Stimulated activated CD4-positive, alpha-beta T cell treated with anti-CD3 and anti-CD28 coated beads, Interleukin-12 subunit alpha, Interleukin-12 subunit beta, amount 100 ng/mL, for 48 hours (primary cell): ENCODE measurements around the gene WASHC4.
"Not testable (repeated sequence)": the region's sequence is repeated elsewhere in the genome, so short reads cannot be mapped to it uniquely, and the experiment has no call there.

Experiments
- DNase-seq, 3 donors: peaks; one replicate each; pipeline ENCODE4 v3.0.0-alpha.2; 2020; ENCODE audit warnings: low read depth in 2 of 3, low spot score in 1 of 3

The WASHC4 gene

DNA sequence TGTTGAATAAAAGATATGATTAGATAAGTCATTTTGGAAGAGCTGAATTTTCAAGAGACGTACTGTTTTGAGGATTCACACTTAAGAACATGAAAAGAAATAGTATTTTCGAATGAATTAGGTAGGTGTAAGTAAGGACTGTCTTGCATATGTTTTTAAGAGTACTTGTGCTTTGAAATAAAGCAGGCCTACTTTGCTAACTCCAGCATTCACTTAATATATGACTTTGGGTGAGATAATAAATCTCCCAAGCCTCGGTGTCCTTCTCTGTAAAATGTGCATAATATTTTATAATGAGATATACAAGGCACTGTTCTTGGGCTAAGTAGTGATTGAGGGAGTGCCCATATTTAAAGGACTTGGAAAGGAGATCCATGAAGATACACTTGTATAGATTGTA lies 54.6 kb downstream of the WASHC4 start:
- no peak for DNase-seq

DNA sequence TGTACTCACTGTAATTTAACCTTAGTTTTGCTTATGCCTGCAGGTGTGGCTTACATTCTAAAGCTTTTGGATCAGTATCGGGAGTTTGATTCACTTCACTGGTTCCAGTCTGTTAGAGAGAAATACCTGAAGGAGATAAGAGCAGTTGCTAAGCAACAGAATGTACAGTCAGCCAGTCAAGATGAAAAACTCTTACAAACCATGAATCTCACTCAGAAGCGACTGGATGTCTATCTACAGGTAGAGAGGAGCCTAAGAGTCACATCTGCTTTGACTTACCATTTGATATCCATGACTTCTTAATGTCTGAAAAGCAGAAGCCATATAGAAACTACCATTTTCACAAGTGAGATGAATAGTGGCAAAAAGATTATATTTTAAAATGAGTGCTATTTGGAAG lies 56.5 kb downstream of the WASHC4 start:
- no peak for DNase-seq

DNA sequence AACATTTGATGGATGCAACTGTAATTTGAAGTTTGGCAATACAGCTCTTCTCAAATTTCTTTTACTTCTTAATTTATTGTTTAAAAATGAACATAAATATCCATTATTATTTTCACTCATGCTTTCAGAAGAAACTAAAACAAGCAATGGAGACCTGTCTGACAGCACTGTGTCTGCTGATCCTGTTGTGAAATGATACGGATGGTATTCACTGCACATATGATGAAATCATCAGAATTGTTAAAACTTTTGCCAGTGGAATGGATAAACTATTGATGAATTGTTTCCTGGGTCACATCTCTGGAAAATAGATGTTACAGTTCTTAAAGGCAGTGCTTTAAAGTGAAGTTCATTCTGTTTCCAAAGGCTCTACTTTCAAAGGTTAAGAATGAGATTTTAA lies 59.2 kb downstream of the WASHC4 start:
- DNase-seq = no peak

DNA sequence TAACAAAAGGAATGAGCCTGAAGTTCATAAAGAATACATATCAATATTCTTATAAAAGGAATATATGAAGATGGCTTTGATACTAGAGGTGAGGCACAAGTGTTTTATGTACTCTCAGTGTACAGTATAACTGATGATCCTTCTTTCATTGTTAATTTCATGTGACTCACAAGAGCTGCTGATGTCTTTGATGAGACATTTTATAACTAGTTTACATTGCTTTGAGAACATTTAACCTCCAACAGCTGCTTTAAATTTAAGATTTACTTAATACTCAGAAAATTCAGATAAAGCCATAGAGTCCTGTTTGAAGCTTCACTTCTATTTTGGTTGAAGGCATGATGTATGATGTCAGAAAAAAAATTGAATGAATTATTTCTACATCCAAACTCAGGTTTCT lies 59.8 kb downstream of the WASHC4 start:
- no peak for DNase-seq

DNA sequence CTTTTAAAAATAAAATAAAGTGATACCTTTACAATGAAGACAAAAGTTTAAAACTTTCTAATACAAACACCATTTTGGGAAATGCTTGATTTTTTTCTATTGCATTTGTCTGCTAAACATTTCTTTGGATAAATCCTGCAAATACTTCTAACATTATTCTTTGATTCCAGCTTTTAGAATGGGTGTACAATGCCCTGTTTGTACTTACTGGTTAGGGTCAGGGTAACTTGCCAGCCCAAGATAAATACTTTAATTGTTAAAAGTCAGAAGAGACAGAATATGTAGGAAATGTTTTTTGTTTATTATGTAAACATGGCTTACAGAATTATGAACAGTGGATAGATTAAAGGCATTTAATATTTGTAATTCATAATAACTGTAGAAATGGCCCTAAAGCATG lies 60.5 kb downstream of the WASHC4 start:
- no peak for DNase-seq

DNA sequence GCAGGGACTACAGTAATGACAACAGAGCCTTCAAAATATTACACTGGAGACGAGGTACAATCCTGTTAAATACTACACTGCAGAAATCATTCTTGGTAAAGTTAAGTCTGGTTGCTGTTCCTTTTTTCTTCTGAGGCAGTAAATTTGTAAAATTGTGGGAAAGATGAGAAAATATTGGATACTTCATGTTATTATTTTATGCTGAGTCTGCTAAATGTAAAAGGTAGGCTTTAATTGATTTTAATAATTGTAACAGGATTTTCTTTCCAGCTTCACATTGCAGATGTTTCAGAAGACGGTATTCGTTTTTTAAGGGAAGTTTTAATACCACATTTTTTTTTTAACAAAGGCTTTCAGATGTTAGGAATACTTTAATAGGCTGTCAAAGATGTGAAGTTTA lies 62.6 kb downstream of the WASHC4 start:
- DNase-seq = no peak

DNA sequence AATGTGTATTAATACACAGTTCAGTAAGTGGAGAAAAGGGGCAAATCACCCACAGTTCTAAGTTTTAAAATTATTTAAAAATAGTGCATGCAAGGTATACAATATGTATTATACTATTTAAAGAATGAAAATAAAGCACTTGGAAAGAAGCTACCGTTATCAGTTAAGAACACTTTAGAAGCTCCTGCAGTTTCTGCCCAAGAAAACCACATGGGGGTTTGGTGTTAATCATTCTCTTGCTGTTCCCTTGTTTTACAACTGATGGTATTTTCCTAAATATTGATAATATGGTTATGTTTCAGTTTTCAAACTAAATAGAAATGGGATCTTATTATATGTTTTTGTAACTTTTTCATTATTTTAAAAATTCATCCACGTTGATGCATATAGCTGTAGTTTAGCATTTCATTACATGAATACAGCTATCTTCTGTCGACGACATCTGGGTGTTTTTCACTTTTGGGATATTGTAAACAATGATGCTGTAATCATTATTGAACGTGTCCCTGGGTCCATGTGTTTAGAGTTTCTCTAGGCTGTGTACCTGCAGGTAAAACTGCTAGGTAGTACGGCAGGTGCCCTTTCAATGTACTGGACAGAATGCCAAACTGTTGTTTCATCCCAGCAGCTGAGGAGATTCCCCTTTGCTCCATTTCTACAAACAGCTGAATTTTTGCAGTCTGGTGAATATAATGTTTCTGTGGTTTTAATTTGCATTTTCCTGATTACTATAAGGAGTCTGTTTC lies 64.3 kb downstream of the WASHC4 start:
- DNase-seq = no peak

DNA sequence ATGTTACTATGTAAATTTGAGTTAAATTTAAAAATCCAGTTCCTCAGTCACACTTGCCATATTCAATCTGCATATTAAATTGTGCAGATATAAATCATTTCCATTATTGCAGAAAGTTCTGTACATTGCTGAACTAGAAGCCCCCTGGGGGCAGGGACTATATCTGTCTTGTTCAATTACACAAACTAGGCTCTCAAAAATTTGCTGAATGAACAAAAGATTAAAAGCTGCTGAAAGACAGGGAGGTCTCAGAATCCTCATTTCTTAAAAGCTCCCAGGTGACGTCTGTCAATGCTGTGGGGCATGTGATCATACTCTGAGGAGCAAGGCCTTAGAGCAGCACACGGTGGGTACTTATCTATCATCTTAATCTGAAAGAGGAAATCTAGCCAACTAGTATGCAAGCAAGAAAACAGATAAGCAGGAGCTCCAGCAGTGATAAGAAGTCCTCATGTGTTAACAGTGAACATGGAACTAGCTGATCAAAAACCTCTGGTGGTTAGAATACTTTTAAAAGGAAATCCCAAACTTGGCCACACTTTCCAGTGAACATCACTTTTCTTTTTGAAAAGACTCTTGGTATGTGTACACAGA lies 68.0 kb downstream of the WASHC4 start:
- no peak for DNase-seq

DNA sequence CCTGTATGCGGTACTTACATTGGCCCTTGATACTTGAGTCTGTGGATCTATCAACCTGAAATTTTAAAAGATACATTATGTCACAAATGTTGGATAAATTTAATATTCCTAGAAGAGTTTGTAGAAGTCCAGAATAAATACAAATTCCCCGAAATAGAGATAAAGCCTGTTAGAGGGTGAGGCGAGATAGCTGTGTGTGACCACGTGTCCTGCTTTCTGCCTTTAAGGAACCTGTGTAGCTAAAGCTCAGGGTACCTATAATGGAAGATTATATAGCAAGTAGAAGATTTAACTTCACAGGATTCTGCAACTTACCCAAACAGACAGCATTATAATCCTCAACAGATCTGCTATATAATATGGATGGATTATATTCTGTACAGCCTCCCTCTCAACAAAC lies 69.7 kb downstream of the WASHC4 start:
- DNase-seq = no peak

DNA sequence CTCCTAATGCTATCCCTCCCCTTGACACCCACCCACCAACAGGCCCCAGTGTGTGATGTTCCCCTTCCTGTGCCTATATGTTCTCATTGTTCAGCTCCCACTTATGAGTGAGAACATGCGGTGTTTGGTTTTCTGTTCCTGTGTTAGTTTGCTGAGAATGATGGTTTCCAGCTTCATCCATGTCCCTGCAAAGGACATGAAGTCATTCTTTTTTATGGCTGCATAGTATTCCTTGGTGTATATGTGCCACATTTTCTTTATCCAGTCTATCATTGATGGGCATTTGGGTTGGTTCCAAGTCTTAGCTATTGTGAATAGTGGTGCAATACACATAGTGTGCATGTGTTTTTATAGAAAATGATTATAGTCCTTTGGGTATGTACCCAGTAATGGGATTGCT lies 71.6 kb downstream of the WASHC4 start:
- not testable (repeated sequence) for DNase-seq

DNA sequence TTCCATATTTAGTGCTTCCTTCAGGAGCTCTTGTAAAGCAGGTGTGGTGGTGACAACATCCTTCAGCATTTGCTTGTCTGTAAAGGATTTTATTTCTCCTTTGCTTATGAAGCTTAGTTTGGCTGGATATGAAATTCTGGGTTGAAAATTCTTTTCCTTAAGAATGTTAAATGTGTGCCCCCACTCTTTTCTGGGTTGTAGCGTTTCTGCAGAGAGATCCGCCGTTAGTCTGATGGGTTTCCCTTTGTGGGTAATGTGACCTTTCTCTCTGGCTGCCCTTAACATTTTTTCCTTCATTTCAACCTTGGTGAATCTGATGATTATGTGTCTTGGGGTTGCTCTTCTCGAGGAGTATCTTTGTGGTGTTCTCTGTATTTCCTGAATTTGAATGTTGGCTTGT lies 75.9 kb downstream of the WASHC4 start:
- not testable (repeated sequence) for DNase-seq

DNA sequence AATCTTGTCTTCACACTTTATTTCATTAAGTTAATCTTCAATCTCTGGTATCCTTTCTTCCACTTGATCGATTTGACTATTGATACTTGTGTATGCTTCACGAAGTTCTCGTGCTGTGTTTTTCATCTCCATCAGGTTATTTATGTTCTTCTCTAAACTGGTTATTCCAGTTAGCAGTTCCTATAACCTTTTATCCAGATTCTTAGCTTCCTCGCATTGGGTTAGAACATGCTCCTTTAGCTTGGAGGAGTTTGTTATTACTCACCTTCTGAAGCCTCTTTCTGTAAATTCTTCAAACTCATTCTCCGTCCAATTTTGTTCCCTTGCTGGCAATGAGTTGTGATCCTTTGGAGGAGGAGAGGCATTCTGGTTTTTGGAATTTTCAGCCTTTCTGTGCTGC lies 76.4 kb downstream of the WASHC4 start:
- DNase-seq = not testable (repeated sequence)

DNA sequence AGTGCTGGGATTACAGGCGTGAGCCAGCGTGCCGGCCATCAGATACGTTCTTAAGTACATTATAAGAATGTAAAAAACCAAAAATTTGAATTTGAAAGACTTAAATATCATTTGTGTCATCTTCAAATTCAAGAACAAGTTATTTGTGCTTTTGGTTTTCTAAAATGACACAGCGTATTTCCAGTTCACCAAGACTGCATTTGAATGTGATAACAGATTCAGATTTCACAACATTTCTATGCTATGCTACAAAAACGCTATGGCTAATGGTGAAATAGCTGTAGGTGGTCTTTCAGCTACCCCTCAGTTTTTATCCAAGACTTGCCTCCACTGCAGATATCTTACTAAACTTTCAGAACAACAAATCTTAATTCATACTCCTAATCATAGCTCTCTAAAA lies 81.8 kb downstream of the WASHC4 start:
- no peak for DNase-seq

DNA sequence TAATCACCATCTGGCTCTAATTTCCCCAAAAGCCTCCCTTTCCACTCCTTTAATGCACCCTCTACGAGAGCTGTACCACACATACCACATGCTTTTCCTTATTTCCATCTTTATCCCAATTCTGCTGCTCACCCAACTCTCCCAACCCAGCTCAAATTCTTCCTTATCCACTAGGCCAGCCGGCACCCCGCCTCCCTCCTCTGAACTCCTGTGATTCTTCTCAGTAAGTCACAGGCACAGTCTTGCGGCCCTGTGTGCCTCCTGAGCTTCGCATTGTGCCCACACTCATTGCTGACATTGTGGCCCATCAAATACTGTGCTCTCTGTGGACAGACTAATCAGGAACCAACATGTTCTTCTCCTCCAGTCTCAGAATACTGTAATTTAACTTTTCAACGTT lies 83.0 kb downstream of the WASHC4 start:
- no peak for DNase-seq

DNA sequence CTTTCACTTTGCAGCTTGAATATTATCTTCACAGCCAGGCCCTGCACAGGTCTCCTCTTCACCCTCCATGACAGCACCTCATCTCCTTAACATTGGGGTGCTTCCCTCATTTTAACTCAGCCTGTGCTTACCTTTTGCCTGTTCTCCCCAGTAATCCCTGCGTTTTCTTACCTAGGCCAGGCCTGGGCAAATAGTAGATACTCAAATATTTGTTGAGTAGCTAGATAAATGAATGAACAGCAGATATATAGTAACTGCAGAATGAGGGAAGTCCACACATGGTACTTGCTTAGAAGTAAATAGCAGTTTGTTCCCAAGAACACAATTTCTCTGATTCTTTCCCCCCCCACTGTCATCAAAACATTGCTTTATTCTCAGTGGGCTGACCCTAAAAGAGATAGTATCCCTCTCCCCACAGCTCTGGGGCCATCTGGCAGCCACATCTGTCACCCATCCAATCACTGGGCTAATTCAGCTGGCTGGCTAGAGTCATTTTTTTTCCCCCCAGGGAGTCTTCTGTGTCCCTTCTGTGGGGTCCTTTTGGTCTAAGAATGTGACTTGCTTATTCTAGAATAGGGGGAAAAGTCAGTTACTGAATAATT lies 85.2 kb downstream of the WASHC4 start:
- no peak for DNase-seq

DNA sequence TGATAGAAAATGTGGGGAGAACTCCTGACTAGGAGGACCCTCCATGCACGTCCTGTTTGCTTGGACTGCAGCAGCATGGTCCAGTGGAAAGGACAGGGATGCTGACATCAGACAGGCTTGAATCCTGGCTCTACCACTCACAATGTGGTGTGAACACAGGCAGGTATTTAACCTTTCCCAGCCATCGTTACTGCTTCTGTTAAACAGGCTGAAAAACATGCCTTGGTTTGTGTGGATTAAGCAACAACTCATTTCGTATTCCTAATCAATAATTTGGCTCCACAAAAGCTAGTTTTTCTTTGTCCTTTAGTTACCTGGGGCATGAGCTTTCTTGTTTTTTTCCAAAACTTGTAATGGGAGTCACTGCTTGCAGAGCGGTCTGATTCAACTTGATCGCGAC lies 87.4 kb downstream of the WASHC4 start:
- DNase-seq = no peak

DNA sequence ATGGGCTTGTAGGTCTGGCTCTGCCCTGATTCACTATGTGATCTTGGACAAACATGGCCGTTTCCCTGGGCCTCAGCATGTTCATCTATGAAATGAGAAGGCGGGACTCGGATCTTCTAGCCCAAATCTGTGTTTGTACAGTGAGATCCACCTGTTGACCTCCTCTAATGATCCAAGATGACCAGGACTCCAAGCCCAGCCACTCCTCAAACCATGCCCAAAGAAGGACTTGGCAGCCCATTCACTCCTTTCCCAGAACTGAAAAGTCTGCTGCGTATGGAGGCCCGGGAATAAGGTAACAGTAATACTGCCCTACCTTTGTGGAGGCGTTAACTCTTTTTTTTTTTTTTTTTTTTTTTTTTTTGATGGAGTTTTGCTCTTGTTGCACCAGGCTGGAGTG lies 88.6 kb downstream of the WASHC4 start:
- DNase-seq = no peak

DNA sequence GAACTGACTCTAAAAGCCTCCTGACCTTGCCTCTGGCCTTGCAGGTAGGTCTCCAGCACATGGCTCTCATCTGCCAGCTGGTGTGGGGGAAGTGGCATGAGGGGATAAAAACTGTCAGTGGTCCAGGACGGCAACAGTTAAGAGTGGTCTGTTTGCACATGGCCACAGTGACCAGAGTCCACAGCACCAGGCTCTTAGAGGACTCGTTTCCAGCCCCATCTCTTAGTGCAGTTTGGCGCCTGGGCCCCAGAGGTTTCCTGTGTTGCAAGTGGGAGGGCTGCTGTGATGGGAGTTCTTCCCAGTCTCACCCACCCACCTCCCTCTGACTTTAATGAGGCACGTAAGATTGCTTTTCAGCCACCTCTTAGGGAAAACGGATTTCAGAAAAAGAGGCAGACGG lies 91.4 kb downstream of the WASHC4 start:
- no peak for DNase-seq

DNA sequence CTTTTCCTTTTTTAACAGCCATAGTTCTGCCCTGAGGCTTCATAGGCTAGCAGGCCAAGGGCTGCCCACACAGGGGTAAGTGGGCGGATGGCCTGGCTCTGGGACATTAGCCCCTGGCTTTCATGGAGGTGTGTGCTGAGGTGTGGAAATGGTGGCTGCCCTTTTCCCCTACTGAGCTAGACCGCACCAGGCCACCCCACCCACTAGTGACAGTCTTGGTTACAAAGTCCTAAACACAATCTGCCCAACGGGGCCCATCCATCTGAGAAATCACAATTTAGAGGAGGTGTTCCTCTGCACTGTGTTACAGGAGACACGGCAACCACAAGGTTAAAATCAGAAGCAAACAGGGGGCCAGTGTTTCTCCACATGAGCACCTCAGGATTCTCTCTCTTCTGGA lies 92.9 kb downstream of the WASHC4 start:
- DNase-seq = no peak

DNA sequence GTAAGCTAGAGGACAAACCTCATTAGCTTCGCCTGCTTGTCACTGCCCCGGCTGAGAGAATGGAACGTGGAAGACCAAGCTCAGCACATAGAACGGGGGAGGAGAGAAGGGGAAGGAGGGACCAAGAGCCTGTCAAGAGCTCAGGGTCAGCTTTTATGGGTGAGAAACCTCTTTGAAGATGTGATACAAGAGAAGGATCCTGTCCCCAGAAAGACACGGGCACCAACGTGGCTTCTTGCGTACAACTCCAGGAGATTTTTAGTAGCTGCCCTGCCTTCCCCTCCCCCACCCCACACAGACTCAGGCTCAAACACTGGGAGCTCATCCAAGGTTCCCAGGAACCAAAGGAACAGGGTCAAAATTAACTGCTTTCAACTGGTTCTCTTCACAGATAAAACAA lies 93.8 kb downstream of the WASHC4 start:
- no peak for DNase-seq

DNA sequence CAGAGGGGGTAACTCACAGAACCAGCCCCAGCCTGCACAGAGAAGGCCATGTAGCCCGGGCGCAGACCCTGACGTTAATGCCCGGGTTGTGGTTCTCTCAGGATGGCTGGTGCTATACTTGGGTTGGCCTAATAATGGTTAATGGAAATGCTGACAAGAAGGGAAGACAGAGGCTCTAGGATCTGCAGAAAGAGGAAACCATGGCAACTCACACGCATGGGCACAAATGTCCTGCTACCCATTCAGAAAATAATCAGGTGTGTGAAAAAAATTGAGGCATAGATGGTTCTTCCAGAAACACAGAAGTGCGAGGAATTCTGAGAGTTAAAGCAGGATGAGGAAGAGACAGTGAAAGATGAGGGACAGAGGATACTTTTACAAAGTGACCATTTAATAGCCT lies 94.7 kb downstream of the WASHC4 start:
- DNase-seq = no peak

DNA sequence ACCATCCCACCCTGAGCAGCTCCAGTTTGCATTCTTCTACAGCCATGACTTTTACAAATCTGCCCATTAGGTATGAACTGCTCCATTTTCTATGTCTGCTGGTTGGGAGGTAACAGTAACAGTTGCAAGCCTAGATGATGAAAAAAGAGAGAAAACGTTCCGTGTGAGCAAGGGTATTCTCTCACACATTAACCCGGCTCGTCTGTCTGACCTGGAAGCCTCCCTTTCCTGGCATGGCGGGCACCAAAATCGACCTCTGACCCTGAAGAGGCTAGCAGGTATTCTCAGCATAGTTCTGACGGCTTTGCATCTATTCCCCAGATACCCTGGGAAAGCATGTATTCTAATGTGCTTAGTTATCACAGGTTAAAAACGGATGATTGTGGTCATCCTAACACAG lies 96.6 kb downstream of the WASHC4 start:
- no peak for DNase-seq

DNA sequence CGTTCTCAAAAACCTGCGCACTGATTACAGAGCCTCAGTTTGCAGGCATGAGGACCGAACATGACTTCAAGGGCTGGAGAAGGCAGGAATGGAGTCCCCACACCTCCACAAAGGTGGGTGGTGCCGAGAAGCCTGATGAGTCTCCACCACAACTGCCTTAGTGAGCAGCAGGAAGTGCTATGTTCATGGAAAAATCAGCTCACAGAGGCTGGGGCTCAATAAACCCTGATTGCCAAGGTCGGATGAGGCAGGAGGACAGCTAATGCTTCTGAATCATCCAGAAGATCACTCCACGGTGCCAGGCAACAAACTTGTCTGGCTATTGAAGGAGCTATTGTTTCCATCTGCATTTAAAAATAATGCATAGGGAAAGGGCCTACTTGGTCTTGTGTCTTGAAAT lies 97.4 kb downstream of the WASHC4 start:
- peak; percentile 16 to 50 (median 27) for DNase-seq
